Head of caudate nucleus (tissue), 42 donors: Measurements from ENCODE around the gene DIP2C.

ENCODE experiments used
- DNase-seq, 42 donors: peaks; one replicate each; pipeline versions ENCODE4 v3.0.0 to v3.0.0-alpha.2; 2020 to 2021; ENCODE audit warnings: mixed read lengths in 7 of 42
- intact Hi-C: fragments of 100-400 bp; cut with DNase I; formaldehyde crosslinking; loops from one replicate; pipeline ENCODE4 v1.15.0; 2022

Gene DIP2C

GRCh38 chr10:511849-512191 lies 177.6 kb downstream of the DIP2C start:
- peak in 4 of 42 donors; percentile 15 to 39 (median 26) for DNase-seq
- intact Hi-C loops = loop anchor here (5.0 kb wide), 2 partner anchors 170 to 275 kb away; no protein-coding TSS in a partner anchor

DNA sequence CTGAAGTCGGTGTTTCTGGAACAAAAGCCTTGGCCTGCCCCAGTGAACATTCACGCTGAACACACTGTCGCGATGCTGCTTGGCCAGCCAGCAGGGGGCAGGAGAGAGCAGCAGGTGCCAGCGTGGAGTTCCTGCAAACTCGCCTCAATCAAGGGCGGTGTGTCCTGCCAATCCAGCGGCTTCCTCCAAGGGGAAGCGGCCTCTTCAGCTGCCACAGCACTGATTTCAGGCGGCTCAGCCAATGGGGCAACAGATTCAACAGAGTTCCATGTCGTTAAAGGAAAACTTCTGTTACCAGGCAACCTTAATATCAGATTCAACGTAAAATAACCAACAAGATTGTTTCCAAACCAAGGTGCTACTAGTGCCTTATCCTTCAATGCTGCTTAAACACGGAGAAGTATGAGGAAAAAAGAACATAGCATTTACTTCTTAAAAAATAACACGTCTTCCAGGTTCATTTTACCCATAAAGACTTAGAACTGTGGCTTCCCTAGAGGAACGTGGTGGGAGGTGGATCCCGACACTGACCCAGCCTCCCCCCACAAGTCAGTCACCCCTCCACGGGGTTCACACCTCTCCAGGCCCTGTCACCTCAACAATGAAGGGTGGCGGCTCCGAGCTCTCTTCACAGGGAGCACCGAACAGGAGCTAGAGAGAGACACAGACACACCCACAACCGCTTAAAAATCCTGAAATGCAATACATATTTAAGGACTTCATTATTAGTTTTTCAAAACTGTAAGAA lies 178.2 kb downstream of the DIP2C start:
- intact Hi-C loops = loop anchor here (5.0 kb wide), 2 partner anchors 171 to 276 kb away; no protein-coding TSS in a partner anchor
- DNase-seq = peak; percentile 91 to 98 (median 96)

DNA sequence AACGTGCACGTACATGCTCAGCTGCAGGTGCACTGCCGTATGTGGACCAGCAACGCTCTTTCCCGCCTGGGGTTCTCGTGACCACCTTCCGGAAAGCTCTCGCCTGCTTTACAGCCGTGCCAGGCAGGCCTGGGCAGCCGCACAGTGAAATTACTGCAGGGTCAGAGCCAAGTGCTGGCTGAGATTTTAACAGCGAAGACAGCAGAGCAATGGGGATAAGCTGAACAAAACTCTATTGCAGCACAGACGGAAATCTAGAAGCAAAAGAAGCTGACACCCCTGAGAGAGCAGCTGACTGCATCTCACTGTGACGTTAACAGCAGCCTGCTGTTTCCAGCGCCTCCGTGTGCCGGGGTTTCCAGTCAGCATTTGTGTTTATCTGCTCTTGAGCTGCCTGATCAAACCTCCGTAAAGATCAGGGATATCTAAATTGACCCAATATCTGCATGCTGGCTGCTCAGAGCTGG lies 179.0 kb downstream of the DIP2C start:
- DNase-seq = peak in 40 of 42 donors; percentile 43 to 87 (median 68)
- intact Hi-C loops = loop anchor here (5.0 kb wide), 2 partner anchors 172 to 277 kb away; no protein-coding TSS in a partner anchor

DNA sequence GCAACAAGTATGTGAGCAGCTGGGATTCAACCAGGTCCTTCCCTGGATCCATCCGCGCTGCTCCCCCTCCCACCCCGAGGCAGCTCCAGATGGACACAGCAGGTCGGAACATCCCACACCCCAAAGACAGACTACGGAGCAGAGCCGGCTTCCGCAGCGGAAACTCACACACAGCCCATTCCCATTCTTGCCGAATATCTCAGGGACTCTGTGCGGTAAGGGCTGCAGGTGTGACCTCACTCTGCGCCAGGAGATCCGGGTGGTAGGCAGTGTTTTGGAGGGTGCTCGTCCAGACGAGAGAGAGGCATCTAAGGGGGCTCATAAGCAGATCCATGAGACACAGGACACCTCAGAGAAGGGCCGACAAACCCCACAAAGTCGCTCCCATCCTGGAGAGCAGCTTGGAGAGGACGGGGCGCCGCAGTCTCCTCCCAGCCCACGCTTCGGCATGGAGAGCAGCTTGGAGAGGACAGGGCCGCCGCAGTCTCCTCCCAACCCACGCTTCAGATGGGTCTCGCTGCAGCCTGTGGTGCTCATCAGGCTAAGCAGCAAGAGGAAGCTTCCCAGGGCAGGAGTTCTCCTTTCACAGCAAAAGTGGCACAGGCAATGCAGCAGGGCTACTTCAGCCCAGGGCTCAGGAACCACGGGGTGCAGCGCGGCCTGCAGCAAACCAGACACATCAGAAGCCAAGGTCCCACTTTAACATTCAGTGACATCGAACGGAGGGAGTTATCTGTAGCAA lies 179.9 kb downstream of the DIP2C start:
- DNase-seq = peak in 7 of 42 donors; percentile 8 to 45 (median 31)
- intact Hi-C loops = loop anchor here (5.0 kb wide), 2 partner anchors 173 to 278 kb away; no protein-coding TSS in a partner anchor

- intact Hi-C loops = no loop called here
- DNase-seq = peak in 5 of 42 donors; percentile 8 to 41 (median 19)
Measured at GRCh38 chr10:508726-509125, 180.7 kb downstream of the DIP2C start.

DNA sequence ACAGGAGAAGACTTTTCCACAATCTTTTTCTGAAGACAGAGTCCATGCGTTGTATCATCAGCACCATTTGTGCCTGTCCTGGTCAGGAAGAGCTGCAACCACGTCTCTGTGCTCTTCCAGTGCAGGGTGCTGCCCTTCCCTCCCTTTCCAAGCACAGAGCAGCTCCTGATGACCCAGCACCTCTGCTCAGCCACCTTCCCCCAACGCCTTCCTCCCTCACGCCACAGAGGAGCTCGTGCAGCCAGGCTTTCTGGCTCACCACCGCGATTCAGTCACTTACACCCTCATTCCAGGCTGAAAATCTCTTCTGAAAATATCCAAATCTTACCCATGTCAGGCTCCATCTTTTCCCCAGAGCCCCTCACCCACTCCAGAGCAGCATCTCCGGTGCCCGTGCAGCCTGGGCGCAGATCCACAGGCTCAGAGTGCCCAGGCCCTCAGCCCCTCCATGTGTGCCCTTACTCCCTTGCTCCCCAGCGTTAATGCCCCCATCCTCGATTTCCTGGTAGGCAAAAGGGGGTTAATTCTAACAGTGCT lies 181.5 kb downstream of the DIP2C start:
- intact Hi-C loops = no loop called here
- DNase-seq = peak in 5 of 42 donors; percentile 8 to 25 (median 12)

GRCh38 chr10:507355-507699 lies 182.1 kb downstream of the DIP2C start:
- peak in 8 of 42 donors; percentile 7 to 27 (median 19) for DNase-seq
- intact Hi-C loops = no loop called here

DNA sequence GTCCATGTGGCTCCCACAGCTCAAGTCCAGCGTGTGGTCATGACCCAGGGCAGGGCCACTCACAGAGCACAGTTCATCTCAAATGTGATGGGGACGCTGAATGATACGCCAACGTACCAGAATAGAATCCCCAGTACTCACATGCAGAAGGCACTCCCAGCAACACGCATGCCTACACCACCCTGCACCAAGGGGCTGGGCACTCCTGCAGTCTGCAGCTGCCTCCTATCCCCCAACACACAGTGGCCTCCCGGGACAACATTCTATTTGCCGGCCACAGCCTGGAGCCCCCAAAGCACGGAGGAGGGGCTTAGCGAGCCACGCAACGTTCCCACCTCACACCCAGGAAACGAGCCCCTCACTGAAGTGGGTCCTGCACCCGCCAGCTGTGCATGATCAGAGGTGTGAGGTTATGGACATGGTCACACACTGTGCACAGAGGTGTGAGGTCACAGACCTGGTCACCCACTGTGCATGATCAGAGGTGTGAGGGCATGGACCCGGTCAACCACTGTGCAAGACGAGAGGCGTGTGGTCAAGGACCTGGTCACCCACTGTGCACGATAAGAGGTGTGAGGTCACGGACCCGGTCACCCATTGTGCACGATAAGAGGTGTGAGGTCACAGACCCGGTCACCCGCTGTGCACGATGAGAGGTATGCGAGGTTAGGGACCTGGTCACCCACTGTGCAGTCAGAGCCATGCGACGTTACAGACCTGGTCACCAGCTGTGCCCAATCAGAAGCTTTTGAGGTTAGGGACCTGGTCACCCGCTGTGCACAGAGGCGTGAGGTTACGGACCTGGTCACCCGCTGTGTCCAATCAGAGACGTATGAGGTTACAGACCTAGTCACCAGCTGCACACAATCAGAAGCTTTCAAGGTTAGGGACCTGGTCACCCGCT lies 182.8 kb downstream of the DIP2C start:
- intact Hi-C loops = no loop called here
- DNase-seq = peak in 8 of 42 donors; percentile 6 to 35 (median 16)

GRCh38 chr10:505419-505818 lies 184.0 kb downstream of the DIP2C start:
- peak in 5 of 42 donors; percentile 2 to 11 (median 7) for DNase-seq
- intact Hi-C loops = no loop called here

DNA sequence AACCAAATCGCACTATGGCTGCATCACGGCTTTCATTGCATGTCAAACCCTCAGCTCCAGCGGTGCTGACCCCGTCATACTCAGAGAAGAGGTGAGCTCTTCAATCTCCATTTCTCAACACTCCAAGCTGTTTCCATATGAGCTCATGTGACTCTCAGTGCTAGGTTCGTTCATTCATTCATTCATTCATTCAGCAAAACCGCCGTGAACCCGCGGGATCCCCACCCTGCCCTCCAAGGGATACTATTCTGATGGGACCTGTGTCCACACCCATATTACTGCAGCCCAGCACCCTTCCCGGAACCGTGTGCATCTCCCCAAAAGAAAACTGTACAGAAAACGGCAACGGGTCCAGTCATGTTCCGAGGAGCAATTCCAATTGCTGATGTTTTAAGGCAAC lies 184.7 kb downstream of the DIP2C start:
- intact Hi-C loops = no loop called here
- peak in 3 of 42 donors; percentile 3 to 4 (median 3) for DNase-seq

DNA sequence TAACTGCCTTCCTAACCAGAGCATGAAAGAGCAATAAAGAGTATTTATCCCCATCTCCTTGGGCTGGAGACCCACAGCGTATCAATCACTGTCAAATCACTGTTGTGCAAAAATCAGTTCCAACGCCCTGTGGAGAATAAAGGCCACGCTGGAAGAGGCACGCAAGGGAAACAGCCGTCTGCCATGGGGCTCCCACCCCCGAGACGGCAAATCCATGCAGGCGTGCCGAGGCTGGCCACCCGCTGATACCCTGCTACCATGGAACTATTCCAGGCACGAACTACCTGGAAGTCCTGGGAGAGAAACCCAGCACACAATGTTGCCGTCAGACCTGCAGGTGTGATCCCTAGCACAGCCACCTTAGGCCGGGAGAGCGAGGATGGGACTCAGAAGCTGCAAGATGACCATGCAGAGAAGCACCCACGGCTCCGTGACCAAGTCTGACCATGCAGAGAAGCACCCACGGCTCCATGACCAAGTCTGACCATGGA lies 185.3 kb downstream of the DIP2C start:
- intact Hi-C loops = no loop called here
- peak in 7 of 42 donors; percentile 0 to 35 (median 16) for DNase-seq

GRCh38 chr10:501596-501995 lies 187.9 kb downstream of the DIP2C start:
- intact Hi-C loops = no loop called here
- DNase-seq = peak in 10 of 42 donors; percentile 2 to 41 (median 12)

GRCh38 chr10:500876-501275 lies 188.6 kb downstream of the DIP2C start:
- peak in 8 of 42 donors; percentile 2 to 28 (median 12) for DNase-seq
- intact Hi-C loops = no loop called here

GRCh38 chr10:499991-500390 lies 189.5 kb downstream of the DIP2C start:
- peak in 11 of 42 donors; percentile 1 to 36 (median 13) for DNase-seq
- intact Hi-C loops = no loop called here

- DNase-seq = peak in 9 of 42 donors; percentile 14 to 43 (median 32)
- intact Hi-C loops = no loop called here
Measured at GRCh38 chr10:498760-499435, 190.6 kb downstream of the DIP2C start.

GRCh38 chr10:497898-498451 lies 191.5 kb downstream of the DIP2C start:
- peak in 10 of 42 donors; percentile 20 to 63 (median 44) for DNase-seq
- intact Hi-C loops = no loop called here

GRCh38 chr10:497289-497688 lies 192.2 kb downstream of the DIP2C start:
- intact Hi-C loops = no loop called here
- DNase-seq = peak in 3 of 42 donors; percentile 1 to 12 (median 8)
